ENCODE data around the gene STRADA. TPM values are rescaled to one million over a fixed set of nuclear protein-coding genes. Genes with fewer than 3 reads are reported as not detected.

STRADA gene
- total and polyA plus RNA-seq, 2 of the 8 experiments (the other 6 are each of a cell fraction or from before 2014, with no cell fraction given) = 35.6 to 43.3 TPM

- no peak for TF ChIP-seq CHD7 (IDR thresholded peaks at IDR 0.05; ENCODE audit: insufficient replicate concordance, low read length)
Observed at GRCh38 chr17:63718988-63719387, 22.6 kb downstream of the STRADA start (continued).

Measured in H1 (cell line).